GM12878 (cell line): ENCODE data around the gene WDR72. TPM values are rescaled to one million over a fixed set of nuclear protein-coding genes. Genes with fewer than 3 reads are reported as not detected.

ENCODE experiments used
- ATAC-seq: fragments of 200-7000 bp; cut with Tn5 transposase; 3 replicates; pipeline ENCODE4 v1.9.1; 2020; ENCODE audit warnings: mild to moderate bottlenecking, moderate library complexity
- BruUV-seq: library from RNA; stranded (reverse); fragments of 400-500 nt; replicated peaks from 2 replicates; lab custom pipeline; 2021; lab: Mats Ljungman, UMichigan
- CTCF ChIA-PET: fragments of 300-600 bp; sonication (Branson Sonifier 250); formaldehyde crosslinking; extraction: SDS; loops from one replicate; lab custom pipeline; 2021; ENCODE audit warnings: inconsistent platforms; lab: Yijun Ruan, JAX
- POLR2A ChIA-PET: fragments of 350-600 bp; formaldehyde crosslinking; extraction: SDS; loops from one replicate; lab custom pipeline; 2021; ENCODE audit warnings: inconsistent platforms; lab: Charles Lee
- RAD21 ChIA-PET: fragments of 300-600 bp; sonication (Branson Sonifier 250); formaldehyde crosslinking; loops from one replicate; lab custom pipeline; 2023; ENCODE audit warnings: antibody characterized with exemption; ENCODE audit not compliant: unreplicated experiment; lab: Charles Lee
- SMC1A ChIA-PET: fragments of 300-600 bp; sonication (Branson Sonifier 250); formaldehyde crosslinking; loops from one replicate; lab custom pipeline; 2023; ENCODE audit not compliant: unreplicated experiment, uncharacterized antibody; lab: Charles Lee
- DNase-seq: peaks from one replicate; pipeline ENCODE4 v3.0.0-alpha.2; 2011; ENCODE audit warnings: low read depth, low spot score
- FAIRE-seq: peaks from 3 replicates; lab custom pipeline; 2011; peaks lifted over from hg19 to GRCh38; lab: Jason Lieb, UNC
- H2AFZ ChIP-seq: 2 replicates; pipeline ENCODE4 v1.6.0; 2011; ENCODE audit warnings: low read depth, low read length, control low read depth; ENCODE audit not compliant: control insufficient read depth
- H3K27ac ChIP-seq: 2 replicates; pipeline ENCODE4 v1.5.1; 2011; ENCODE audit warnings: control low read depth; ENCODE audit not compliant: control insufficient read depth, insufficient read depth
- H3K27me3 ChIP-seq, 2 experiments: replicated peaks in 1 of 2; 2 replicates each; pipeline versions ENCODE4 v1.6.0 to v1.6.1; 2011; ENCODE audit warnings: low read length in 1 of 2; ENCODE audit not compliant: control insufficient read depth in 2 of 2, insufficient read depth in 2 of 2
- H3K36me3 ChIP-seq, 2 experiments: 2 replicates each; pipeline ENCODE4 v1.5.1; 2011; ENCODE audit warnings: low read length in 1 of 2; ENCODE audit not compliant: control insufficient read depth in 2 of 2, insufficient read depth in 2 of 2
- H3K4me1 ChIP-seq: 2 replicates; pipeline ENCODE4 v1.6.1; 2011; ENCODE audit warnings: mild to moderate bottlenecking, low read length, moderate library complexity, mixed read lengths; ENCODE audit not compliant: control insufficient read depth, insufficient read depth
- H3K4me2 ChIP-seq: 2 replicates; pipeline ENCODE4 v1.6.0; 2011; ENCODE audit warnings: control low read depth; ENCODE audit not compliant: control insufficient read depth, insufficient read depth
- H3K4me3 ChIP-seq: fragments of 200-600 bp; sonication (generic); 2 replicates; pipeline ENCODE4 v1.5.1; 2016
- H3K79me2 ChIP-seq: 2 replicates; pipeline ENCODE4 v1.6.0; 2011; ENCODE audit warnings: low read length; ENCODE audit not compliant: control insufficient read depth, insufficient read depth
- H3K9ac ChIP-seq: 2 replicates; pipeline ENCODE4 v1.8.0; 2011; ENCODE audit warnings: low read length, control low read depth, mixed read lengths; ENCODE audit not compliant: control insufficient read depth, insufficient read depth
- H3K9me3 ChIP-seq: replicated peaks from 3 replicates; pipeline ENCODE4 v1.5.1; 2011; ENCODE audit warnings: mild to moderate bottlenecking, low read length; ENCODE audit not compliant: control insufficient read depth, insufficient read depth
- H4K20me1 ChIP-seq: 2 replicates; pipeline ENCODE4 v1.6.0; 2011; ENCODE audit not compliant: control insufficient read depth, insufficient read depth
- BRCA1 ChIP-seq: IDR thresholded peaks from 2 replicates; pipeline ENCODE4 v1.6.1; 2011; ENCODE audit warnings: low read depth, low read length, improper control_type of control experiment
- CHD1 ChIP-seq: IDR thresholded peaks from 2 replicates; pipeline ENCODE4 v1.6.1; 2012; ENCODE audit warnings: low read depth, low read length, improper control_type of control experiment
- CUX1 ChIP-seq: IDR thresholded peaks from 2 replicates; pipeline ENCODE4 v1.6.1; 2012; ENCODE audit warnings: improper control_type of control experiment, low read depth, low read length; ENCODE audit not compliant: insufficient replicate concordance
- EP300 ChIP-seq, 2 experiments: fragments of 150-350 bp in 1 of 2; IDR thresholded peaks; 2 replicates each; pipeline ENCODE4 v1.6.1; 2011 to 2012; ENCODE audit warnings: low read depth in 2 of 2, low read length in 2 of 2, borderline replicate concordance in 1 of 2, improper control_type of control experiment in 1 of 2, inconsistent platforms in 1 of 2; ENCODE audit not compliant: control insufficient read depth in 1 of 2
- IRF4 ChIP-seq: IDR thresholded peaks from 2 replicates; pipeline ENCODE4 v1.6.1; 2011; ENCODE audit warnings: low read depth, low read length
- KAT2A ChIP-seq: conservative IDR thresholded peaks from 2 replicates; pipeline ENCODE4 v1.6.1; 2011; ENCODE audit warnings: low read depth, low read length; ENCODE audit not compliant: control insufficient read depth
- KLF5 ChIP-seq: fragments of 450-650 bp; IDR thresholded peaks from 2 replicates; pipeline ENCODE4 v1.6.1; 2014; ENCODE audit warnings: mild to moderate bottlenecking; ENCODE audit not compliant: partially characterized antibody
- NR2C1 ChIP-seq: fragments of 450-650 bp; IDR thresholded peaks from 2 replicates; pipeline ENCODE4 v1.6.1; 2017; ENCODE audit warnings: antibody characterized with exemption, mild to moderate bottlenecking, moderate library complexity
- NR2C2 ChIP-seq: IDR thresholded peaks from 2 replicates; pipeline ENCODE4 v1.6.1; 2011; ENCODE audit warnings: borderline replicate concordance, low read depth; ENCODE audit not compliant: control insufficient read depth, insufficient read length
- POU2F2 ChIP-seq: IDR thresholded peaks from 3 replicates; pipeline ENCODE4 v1.6.1; 2011; ENCODE audit warnings: low read depth, mild to moderate bottlenecking, low read length, borderline replicate concordance
- SP1 ChIP-seq: IDR thresholded peaks from one replicate; pipeline ENCODE4 v1.6.1; 2011; ENCODE audit warnings: low read depth, low read length
- STAT1 ChIP-seq: fragments of 450-650 bp; conservative IDR thresholded peaks from 2 replicates; pipeline ENCODE4 v1.6.1; 2014; ENCODE audit warnings: antibody characterized with exemption, mild to moderate bottlenecking
- SUPT20H ChIP-seq: IDR thresholded peaks from 2 replicates; pipeline ENCODE4 v1.6.1; 2011; ENCODE audit warnings: low read depth, mild to moderate bottlenecking, low read length, moderate library complexity, borderline replicate concordance; ENCODE audit not compliant: control insufficient read depth
- ZNF24 ChIP-seq: fragments of 450-650 bp; IDR thresholded peaks from 2 replicates; pipeline ENCODE4 v1.6.1; 2017; ENCODE audit warnings: antibody characterized with exemption, mild to moderate bottlenecking
- ZNF274 ChIP-seq: IDR thresholded peaks from one replicate; pipeline ENCODE4 v1.8.0; 2011; ENCODE audit not compliant: insufficient read length, insufficient read depth
- WGBS: methylation state at CpG from one replicate; pipeline ENCODE4 v1.1.6; 2016; ENCODE audit warnings: low lambda C conversion rate; ENCODE audit not compliant: insufficient replicate concordance, insufficient coverage; ENCODE audit errors: missing lambda C conversion rate; 5-methylcytosine and 5-hydroxymethylcytosine counted together
- in situ Hi-C: fragments of 300-500 bp; cut with MboI; formaldehyde crosslinking; loops from 9 replicates; pipeline ENCODE4 v1.14.3; 2018; ENCODE audit warnings: mixed read lengths
- intact Hi-C: fragments of 100-400 bp; cut with micrococcal nuclease; formaldehyde crosslinking; loops from one replicate; pipeline ENCODE4 v1.14.2; 2022; ENCODE audit not compliant: unreplicated experiment
- polyA plus RNA-seq, 11 experiments: library from polyadenylated mRNA; depleted of rRNA in 4 of 11; unstranded in 6 of 11; stranded (reverse) in 5 of 11; fragments of >200 nt; fragmentation: Nextera tagmentation in 4 of 11; fragmentation: Illumina TruSeq in 1 of 11; extraction: Ambion mirVana in 4 of 11; extraction: Trizol in 1 of 11; gene quantifications; 1 replicate in 1 of 11; 2 replicates in 10 of 11; pipeline versions ENCODE4 v1.2.1 to v1.2.3, GENCODE V29; 2011 to 2016; ENCODE audit warnings: inconsistent platforms in 2 of 11, missing spikeins in 2 of 11, low read depth in 1 of 11
- total RNA-seq, 4 experiments: library from RNA; depleted of rRNA in 3 of 4; stranded (reverse); fragments of >200 nt in 3 of 4; fragmentation: Illumina TruSeq in 1 of 4; extraction: Trizol in 1 of 4; gene quantifications; 2 replicates each; pipeline versions ENCODE4 v1.2.1 to v1.2.3, GENCODE V29; 2013 to 2021
- TF ChIP-seq, protein P1 (sequence below): fragments of 450-650 bp; IDR thresholded peaks from 2 replicates; pipeline ENCODE4 v1.6.1; 2017; ENCODE audit warnings: mild to moderate bottlenecking

WDR72 gene
- total and polyA plus RNA-seq, 10 of the 15 experiments (the other 5 are each of a cell fraction or from before 2014, with no cell fraction given) = 0.03 TPM; not detected in 9

- H3K27ac ChIP-seq = no peak overlapping the region
- no peaks in the 10 kb centered on the region for H3K4me1 ChIP-seq
- H3K36me3 ChIP-seq = no peaks in the 10 kb centered on the region
- H3K4me2 ChIP-seq = no peak overlapping the region
- ChIA-PET SMC1A (no interaction called here), POLR2A (no interaction called here), RAD21 (no interaction called here), CTCF (no interaction called here)
- H3K79me2 ChIP-seq = no peaks in the 10 kb centered on the region
- FAIRE-seq = no peak
- no peaks in the 10 kb centered on the region for H3K9me3 ChIP-seq
- H4K20me1 ChIP-seq = no peaks in the 10 kb centered on the region
- no peaks in the 10 kb centered on the region for H3K27me3 ChIP-seq
- in situ Hi-C loops (no loop called here), intact Hi-C loops (no loop called here)
- H2AFZ ChIP-seq = no peak overlapping the region
- 20% methylated on average over 4 of the region's 4 CpGs for WGBS
- H3K4me3 ChIP-seq = no peak overlapping the region
- no peak overlapping the region for H3K9ac ChIP-seq
- no TSS peak for BruUV-seq
- no peak for DNase-seq
- TF ChIP-seq NR2C1 = no peak
- TF ChIP-seq, protein P1, sequence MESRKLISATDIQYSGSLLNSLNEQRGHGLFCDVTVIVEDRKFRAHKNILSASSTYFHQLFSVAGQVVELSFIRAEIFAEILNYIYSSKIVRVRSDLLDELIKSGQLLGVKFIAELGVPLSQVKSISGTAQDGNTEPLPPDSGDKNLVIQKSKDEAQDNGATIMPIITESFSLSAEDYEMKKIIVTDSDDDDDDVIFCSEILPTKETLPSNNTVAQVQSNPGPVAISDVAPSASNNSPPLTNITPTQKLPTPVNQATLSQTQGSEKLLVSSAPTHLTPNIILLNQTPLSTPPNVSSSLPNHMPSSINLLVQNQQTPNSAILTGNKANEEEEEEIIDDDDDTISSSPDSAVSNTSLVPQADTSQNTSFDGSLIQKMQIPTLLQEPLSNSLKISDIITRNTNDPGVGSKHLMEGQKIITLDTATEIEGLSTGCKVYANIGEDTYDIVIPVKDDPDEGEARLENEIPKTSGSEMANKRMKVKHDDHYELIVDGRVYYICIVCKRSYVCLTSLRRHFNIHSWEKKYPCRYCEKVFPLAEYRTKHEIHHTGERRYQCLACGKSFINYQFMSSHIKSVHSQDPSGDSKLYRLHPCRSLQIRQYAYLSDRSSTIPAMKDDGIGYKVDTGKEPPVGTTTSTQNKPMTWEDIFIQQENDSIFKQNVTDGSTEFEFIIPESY = no peak
- TF ChIP-seq POU2F2 = no peak
- no peak for TF ChIP-seq KLF5
- no peak for TF ChIP-seq STAT1
- no peak for TF ChIP-seq ZNF274
- no peak for TF ChIP-seq KAT2A
- TF ChIP-seq CUX1 = no peak
- TF ChIP-seq ZNF24 = no peak
- no peak for TF ChIP-seq BRCA1
- no peak for TF ChIP-seq IRF4
- no peak for TF ChIP-seq EP300 (IDR thresholded peaks at IDR 0.05; ENCODE audit: borderline replicate concordance in 1 of 2, control insufficient read depth in 1 of 2, low read depth in 2 of 2, low read length in 2 of 2)
- TF ChIP-seq SUPT20H = no peak
- TF ChIP-seq NR2C2 = no peak
- no peak for TF ChIP-seq SP1
- TF ChIP-seq CHD1 = no peak
- no peak for ATAC-seq
Measured at GRCh38 chr15:53473435-53473834, 286.0 kb downstream of the WDR72 start.
